GM19467 (cell line): Measurements from ENCODE around the gene F8.

ENCODE experiments used
- ATAC-seq: cut with Tn5 transposase; IDR thresholded peaks from one replicate; pipeline ENCODE4 v1.9.1; 2021; ENCODE audit warnings: mild to moderate bottlenecking, moderate library complexity; ENCODE audit not compliant: unreplicated experiment

The F8 gene

DNA sequence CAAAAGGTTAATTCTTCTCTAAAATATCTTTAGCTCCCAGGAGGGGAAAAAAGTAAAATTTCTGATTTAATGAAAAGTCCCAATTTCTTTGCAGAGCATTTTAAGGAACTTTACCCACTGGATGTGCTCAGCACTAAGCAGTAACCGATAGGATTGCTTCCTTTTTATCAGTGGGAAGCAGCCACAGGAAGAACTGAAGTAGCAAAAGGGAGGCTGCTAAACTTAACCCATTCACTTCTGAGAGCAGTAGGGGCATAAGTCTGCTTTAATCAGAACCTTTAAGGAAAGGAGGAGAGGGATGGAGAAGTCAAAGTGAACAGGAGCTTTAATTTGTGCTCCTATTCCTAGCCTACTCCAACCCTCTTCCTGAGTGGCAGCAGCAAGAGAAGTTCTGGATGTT is at the start of gene F8:
F8 (minus strand) TSS at position 139 of the 400 bp plus-strand sequence. CDS start 171 bp downstream, outside the sequence.
- no peak for ATAC-seq

DNA sequence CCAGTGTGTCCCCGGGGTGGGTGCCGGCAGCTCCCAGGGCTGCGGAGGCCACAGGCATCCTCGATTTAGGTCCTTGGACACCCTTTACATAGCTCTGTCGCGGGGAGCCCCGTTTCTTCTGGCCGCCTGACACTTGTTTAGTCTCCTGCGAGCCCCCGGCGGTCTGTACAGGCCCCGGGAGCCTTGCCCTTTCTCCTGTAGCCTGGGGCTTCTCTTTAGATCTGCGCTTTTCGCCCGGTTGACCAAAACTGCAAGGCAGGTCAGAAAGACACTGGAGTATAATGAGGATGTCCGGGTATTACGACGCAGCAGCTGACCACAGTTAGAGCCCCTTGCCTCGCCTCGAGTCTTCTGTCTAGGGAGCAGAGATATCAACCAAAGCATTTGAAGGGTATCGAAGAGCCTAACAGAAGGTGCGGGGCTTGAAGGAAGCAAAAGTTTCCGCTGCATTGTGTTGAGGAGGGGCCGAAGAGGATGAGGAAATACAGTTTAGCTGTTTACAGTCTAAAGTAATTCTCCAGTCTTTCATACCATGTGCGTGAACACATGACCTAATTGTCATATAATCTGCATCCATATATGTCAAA is 49.3 kb upstream of the F8 start:
- ATAC-seq, result peak; percentile 21

DNA sequence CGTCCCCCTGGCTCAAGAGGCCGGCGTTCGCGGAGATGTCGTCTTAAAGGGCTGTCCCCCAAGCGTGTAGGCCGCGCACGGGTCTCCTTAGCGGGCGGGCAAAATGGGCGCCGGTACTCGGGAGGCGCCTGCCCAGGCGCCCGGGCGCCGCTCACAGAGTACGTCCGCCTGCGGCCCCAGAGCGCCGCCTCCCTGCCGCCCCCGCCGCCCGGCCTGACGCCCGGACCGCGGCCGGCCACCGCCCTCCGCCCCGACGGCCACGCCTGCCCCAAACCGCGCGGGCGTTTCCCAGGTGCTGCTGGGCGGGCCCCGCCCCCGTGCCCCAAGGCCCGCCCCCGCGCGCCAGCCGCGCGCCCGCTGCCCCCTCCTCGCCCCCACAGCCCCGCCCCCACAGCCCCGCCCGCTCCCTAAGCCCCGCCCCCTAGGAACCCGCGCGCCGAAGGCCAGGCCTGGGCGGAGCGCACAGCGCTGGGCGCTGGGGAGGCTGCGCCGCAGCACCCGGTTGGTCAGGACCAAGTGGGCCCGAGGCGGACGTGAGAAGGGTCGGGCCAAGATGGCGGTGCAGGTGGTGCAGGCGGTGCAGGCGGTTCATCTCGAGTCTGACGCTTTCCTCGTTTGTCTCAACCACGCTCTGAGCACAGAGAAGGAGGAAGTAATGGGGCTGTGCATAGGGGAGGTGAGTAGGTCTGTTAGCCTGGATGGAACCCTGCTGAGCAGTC is 48.6 kb upstream of the F8 start, which contains the start of the genes BRCC3, CMC4 and MTCP1:
BRCC3 (plus strand) TSS at position 534 of the 719 bp plus-strand sequence; CDS start at position 554, 20 bp downstream.
CMC4 (minus strand) TSS at position 162 of the 719 bp plus-strand sequence. CDS start 7,113 bp downstream, outside the sequence.
MTCP1 (minus strand) TSS at position 162 of the 719 bp plus-strand sequence. CDS start 5,126 bp downstream, outside the sequence.
- peak; percentile 83 for ATAC-seq

DNA sequence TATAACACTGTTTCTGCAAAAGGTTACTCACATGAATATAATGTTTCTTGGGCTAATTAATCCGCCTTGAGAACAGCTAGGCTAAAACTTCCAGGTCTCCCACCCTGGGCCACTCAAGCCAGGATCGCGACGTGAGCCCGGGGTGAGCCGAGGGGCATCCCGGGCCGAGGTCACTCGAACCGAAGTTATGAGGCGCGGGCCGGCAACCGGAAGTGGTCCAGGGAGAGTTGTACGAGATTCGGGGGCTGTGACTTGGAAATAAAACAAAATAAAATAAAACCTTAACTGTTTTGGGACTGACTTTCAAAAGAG is 48.1 kb upstream of the F8 start:
- ATAC-seq, result peak; percentile 12

DNA sequence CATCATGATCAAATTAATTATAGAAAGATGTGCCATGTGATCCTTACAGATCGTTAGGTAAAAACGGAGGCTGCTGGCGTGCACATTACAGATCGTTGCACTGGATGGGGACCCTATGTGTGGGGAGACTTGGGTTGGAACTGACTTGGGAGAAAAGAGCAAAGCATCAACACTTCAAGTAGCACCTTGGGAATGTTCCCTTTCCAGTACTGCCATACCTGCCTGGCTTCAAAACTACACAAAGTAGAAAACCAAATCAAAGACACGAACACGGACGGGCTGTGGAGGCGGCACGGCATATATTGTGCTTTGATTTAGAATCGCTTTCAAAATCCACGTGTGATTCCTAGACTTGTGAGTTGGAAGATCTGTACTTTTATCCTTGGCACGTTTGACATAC is 47.5 kb upstream of the F8 start:
- ATAC-seq, result no peak

DNA sequence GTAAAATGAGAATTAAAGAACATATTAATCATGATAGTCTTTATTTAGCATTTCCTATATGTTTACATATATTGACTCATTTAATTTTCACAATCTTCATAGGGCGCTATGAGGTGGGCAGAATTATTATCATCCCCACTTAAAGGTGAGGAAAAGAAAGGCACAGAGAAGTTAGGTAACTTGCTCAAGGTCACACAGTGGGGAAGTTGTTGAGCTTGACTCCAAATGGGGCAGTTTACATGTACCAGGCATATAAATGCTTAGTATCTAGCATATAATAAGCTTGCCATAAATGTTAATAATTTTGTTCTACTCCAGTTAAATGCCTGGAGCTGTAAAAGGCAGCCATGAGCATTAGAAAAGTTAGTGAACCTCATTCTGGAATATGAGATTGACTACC is 46.9 kb upstream of the F8 start:
- ATAC-seq, result no peak

DNA sequence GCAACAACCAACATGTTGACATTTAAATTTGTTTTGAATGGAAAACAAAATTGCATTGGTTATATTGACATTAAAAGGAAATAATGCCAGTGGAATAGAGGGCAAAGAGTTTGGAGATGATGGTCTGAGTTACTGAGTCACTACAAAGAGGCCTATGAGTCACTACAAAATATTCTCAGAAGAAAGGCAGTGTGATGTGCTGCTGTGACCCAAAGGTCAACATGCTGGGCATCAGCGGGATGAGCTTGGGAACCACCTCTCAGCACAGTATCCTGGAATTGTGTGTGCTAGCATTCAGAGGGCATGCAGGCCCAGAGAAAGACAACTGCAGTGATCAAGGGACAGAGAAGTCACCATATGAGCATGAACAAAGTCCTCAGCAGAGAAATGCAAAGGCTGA is 45.6 kb upstream of the F8 start:
- ATAC-seq, result no peak

DNA sequence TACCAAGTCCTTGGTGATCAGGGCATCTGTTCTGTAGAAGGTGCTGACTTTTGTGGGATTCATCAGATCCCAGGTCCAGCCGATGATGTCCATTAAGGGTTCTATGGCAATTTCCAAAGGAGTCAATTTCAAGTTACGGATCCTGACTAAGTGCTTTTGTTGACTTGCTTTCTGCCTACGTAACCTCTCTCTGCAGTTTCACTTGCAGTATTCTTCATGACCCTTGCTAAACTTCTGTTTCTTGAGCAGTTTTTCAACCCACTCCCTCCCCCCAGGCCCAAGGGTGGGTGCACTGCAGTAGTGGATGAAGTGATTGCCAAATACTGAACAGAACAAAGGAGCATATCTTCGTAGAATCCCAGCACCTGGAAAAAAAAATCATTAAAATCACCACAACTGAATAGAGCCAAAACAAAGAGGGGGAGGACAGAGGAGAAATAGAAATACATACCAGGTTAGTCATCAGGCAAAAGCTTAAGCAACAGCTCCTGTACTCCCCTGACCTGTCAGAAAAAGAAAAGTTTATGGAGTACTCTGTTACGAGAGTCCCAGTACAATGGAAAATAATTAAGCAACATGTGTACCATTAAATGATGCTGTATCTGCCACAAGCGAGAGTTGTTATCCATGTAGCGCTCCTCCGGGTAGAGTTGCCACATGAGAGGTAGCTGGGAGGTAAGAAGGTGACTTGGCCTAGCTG is 42.7 kb upstream of the F8 start:
- ATAC-seq, result no peak

DNA sequence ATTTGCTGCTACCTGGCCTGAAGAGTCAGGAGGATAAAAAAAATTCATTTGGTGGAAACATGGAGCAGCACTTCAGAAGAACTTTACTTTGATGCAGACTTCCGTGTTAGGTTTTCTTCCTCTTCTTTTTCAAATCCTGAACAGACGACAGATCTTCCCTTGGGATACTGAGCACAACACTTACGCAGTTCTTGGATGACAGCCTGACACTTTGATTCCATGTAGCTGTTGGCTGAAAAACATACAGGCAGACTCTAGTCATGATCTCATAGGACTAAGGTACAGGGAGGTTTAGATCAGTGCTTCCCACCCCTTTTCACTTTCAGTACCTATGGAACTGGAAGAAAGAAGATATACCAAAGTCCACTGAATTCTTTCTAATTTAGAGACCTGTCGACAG is 39.2 kb upstream of the F8 start:
- ATAC-seq, result no peak

DNA sequence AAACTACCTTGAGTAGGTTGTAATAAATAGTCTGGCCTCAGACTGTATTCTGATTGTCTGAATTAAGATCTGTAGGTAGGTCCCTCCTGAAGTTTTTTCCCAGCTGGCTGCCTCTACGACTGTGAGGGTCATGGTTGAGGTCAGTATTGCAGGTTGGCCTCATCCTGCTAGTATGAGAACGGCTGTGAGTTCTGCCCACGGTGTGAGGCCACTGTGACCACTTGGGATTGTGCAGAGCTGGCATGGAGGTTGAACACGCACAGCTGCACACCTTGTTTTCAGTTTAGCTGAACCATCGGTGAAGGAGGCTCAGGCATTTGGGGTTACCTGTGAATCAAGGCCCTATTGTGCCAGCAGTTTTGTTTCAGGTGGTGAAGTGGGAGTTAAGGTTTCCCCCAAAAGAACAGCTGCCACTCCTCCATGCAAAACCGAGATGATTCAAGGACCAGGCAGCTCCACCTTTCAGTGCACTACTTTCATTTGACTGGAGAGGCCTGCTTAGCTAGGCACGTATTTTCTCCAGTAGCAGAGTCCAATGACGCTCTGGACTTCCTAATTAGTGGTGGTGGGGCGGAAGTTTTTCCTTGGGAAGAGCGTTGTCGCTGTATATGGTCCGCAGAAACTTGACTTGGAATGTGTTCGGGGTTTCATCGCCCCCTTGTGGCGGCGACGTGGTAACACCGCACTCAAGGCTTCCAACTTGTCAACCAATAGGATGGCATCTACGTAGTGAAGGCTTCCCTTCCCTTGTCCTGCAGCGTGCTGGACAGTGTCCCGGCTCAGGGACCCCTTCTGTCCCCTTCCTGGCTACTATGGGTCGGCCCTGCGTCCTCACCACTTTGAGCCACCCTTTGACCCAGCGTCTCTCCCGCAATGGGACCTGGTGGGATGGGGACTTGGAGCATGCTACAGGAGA is 34.6 kb upstream of the F8 start:
- ATAC-seq, result peak; percentile 76

DNA sequence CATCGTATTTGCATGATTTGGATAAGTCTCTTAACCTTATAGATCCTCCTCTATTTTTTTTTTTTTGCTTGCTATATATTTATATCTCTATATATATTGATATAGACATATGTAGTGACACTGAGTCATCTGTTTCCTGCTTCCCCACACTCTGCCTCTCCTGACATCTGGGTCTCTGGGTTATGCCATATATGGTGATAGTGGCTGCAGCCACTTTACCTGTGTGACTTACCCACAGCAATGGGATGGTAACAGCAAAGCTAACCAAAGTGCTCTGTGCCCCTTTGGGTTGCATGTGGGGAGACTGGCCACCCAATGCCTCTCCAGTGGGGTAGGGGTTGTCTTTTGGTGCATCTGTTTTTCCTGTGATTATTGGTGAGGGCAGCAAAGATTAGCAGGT is 33.9 kb upstream of the F8 start:
- no peak for ATAC-seq

DNA sequence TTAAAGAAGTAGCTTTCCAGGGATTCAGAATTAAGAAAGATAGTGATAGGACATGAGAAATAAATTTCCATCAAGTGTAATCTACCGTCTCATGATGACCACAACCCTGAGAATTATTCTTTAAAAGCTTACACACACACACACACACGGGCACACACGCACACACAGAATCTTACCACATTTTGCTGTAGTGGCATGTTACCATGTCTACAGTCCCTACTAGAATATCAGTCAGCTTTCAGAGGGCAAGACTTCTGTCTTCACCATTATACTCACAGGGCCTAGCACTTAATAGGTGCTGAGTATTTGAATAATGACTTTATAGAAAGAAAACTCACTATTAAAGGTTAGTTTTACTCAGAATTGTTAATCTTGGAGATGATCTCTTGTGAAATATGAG is 33.0 kb upstream of the F8 start:
- no peak for ATAC-seq

DNA sequence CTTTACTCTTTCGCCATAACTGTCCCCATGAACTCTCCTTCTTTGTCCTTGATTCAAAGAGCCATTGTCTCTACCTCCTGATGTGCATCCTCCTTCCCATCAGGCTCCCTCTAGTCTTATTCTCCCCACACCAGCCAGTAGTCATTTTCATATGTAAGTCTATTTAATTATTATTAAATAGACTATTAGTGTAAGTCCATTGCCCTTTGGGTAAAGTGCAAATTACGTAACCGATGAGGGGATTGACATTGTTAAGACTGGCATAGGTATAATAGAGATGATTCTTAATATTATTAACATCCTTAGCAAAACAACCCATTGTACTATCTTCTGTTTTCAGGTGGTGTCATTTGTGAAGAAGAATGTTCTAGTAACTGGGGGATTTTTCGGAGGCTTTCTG is 31.7 kb upstream of the F8 start:
- ATAC-seq, result no peak

DNA sequence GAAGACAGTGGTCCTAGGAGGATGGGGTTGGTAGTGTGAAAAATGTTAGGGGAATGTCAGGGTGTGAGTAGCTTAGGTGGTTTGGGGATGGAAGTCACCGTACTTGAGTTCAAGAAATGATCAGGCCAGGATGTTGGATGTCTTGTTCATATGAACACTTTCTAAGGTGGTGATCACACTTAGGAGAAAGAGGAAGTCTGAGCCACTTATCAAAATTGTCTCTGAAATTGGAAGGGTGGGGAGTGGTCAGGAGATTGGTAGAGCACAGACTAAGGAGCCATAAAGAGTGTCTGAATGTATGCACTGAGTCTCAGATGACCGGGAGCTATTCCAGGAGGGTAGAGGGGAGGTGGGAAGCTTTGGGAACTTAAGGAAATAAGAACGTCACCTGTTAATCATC is 31.1 kb upstream of the F8 start:
- no peak for ATAC-seq

DNA sequence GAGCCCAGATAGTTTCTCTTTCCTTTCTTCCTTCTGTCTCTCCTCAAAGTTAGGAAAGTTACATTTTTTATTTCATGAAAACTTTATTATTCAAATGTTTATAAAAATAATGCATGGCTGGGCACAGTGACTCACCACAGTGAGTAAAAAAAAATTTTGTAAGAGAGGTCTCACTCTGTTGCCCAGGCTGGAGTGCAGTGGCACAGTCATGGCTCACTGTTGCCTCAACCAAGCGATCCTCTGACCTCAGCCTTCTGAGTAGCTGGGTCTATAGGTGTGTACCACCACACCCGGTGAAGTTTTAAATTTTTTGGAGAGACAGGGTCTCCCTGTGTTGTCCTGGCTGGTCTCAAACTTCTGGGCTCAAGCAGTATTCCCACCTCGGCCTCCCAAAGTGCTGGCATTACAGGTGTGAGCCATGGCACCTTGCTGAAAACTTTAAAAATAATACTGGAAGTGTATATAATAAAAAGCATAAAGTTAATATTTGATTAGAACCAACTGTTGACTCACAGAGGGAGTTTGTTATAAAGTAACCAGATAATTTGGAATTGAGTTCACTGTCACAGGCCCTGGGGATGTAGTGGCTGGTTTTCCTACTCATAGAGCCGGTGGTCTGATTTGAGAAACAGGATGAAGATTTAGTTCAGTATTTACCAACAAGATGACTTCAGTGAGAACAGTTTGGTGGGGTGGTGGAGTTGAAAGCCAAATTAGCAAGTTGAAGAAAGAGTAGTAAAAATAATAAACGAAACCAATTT is 30.4 kb upstream of the F8 start:
- ATAC-seq, result no peak

DNA sequence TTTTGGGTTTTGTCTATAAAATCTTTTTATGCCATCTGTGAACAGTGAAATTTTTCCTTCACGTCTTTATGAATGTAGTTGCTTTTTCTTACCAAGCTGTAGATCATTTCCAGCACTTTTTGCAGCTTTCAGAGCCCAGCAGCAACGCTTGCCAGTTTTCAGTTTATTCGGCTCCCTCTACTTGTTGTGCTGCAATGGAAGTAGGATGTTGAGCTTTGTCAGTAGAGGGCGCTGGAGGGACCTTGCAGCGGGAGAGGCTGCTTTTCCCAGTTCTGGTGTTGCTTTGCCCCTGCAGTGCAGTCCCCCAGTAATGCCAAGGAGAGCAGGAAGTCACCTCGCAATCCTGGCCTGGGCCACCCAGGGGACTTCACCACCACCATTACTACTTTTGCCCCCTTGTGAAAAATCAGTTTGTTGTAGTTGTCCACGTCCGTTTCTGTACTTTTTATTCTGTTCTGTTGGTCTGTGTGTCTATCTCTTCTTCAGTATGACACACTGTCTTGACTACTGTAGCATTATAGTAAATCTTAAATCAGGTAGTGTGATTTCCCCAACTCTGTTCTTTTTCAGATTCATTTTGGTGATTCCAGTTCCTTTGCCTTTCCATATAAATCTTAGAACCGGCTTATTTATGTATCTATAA is 26.6 kb upstream of the F8 start:
- no peak for ATAC-seq

DNA sequence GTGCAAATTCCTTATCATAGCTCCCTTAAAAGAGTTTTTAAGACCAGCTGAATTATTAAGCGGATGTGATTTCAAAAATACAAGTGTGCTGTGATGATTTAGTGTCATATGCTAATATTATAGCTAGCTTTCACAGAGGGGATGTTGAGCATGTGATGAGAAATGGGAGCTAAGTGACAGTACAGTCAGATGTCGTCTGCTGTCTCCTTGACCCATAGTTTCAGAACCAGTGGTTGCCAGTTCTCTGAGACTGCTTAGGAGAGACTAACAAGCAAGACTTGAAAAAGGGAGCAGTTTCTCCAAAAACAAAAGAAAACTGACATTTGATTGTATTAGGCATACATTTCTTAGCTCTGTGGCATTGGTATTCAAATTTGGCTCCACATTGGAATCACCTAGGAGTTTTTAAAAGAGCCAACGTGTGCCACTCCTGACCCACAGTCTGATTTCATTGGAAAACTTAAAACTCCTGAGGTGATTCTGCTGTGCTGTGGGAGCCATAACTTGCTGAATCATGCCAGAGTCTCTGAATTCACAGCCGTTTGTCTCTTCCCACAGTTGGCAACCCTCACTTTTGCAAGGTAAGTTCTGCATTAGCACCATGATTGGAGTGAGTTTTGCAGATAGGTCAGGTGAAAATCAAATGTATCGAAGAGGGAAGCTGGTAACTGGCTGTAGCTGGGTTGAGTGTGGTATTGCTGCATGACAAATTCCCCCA is 24.4 kb upstream of the F8 start:
- ATAC-seq, result no peak

DNA sequence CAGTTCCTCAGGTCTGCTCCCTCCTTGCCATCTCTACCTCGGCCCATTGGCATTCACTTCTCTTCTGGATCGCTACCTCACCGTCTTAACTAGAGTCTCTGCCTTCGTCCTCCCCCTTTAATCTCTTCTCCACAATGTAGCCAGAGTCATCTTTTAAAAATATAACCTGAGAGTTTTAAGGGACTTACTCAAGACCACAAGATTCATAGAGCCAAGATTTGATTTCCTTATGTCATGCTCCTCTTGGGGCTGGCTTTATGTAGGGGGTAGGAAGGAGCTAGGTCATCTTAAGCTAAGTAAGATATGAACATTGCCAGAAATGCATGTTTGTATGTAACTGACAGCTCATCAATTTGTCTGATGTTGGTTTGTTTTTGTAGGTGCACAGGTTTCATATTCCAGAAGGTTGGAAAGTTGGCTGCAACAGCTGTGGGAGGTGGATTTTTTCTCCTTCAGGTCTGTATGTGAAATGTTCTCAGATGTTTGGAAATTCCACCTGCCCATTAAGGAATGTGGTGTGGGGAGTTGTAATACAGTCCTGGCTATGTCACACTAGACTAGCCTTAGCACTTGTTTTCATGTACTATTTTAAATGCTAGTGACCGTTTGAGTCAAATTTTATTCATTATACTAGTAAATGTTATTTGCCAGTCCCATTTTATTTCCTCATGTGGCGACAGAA is 23.7 kb upstream of the F8 start:
- ATAC-seq, result no peak

DNA sequence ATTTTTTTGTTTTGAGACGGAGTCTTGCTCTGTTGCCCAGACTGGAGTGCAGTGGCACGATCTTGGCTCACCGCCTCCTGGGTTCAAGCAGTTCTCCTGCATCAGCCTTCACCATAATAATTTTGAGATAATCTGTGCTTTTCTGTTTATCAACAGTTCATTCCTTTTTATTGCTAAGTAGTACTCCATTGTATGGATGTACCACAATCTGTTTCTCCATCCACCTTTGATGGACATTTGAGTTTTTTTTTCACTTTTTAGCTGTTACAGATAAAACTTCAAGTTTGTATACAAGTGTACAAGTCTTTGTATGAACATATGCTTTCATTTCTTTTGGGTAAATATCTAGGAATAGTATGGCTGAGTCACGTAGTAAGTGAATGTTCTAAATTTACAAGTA is 13.2 kb upstream of the F8 start:
- ATAC-seq, result no peak
